Panc1 (cell line): Measurements from ENCODE around the gene APOF.

Experiments used
- POLR2AphosphoS5 ChIP-seq: IDR thresholded peaks from 2 replicates; pipeline ENCODE4 v1.6.1; 2012; ENCODE audit warnings: mild to moderate bottlenecking, low read depth, low read length, moderate library complexity
- TCF7L2 ChIP-seq: IDR thresholded peaks from 2 replicates; pipeline ENCODE4 v1.6.1; 2011; ENCODE audit warnings: mild to moderate bottlenecking, low read depth, low read length, inconsistent platforms
- TF ChIP-seq, protein P1 (sequence below), 2 experiments: IDR thresholded peaks; 2 replicates each; pipeline ENCODE4 v1.6.1; 2011 to 2012; ENCODE audit warnings: low read depth in 2 of 2, control low read depth in 1 of 2, low read length in 1 of 2, mild to moderate bottlenecking in 1 of 2, moderate library complexity in 1 of 2; ENCODE audit not compliant: insufficient read depth in 1 of 2
- TF ChIP-seq, protein P2 (sequence below): fragments of 450-650 bp; IDR thresholded peaks from 2 replicates; pipeline ENCODE4 v1.5.1; 2017; ENCODE audit warnings: mild to moderate bottlenecking

DNA sequence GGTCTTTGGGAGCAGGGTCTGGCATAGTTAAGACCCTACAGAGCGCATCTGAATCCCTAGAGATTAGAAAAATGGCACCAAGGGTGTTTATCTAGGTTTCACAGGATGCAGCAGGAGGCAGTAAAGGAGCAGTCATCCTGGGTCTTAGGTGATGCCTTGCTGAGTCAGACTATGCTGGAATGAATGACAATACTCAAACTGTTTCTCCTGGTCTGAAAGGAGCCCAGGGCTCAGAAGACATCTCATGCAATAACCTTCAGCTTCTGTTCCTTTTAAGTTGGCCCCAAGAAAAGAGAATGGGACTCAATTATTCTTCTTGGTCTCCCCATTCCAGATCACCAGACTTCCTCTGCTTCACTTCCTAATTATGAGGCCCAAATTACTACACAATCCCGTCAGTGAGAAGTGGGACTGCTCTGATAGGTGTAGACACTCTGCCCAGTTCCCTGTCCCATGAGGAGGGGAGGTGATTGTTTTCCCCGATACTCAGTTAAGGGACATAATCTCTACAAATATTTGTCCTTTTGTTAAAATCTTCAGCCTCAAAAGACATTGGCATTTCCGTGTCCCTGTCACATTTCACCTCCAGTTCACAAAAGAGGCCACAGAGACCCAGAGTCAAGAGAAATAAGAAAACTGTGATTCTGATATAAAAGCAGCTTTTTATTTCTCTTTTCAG lies 14.8 kb upstream of the APOF start:
- TF ChIP-seq, protein P1, sequence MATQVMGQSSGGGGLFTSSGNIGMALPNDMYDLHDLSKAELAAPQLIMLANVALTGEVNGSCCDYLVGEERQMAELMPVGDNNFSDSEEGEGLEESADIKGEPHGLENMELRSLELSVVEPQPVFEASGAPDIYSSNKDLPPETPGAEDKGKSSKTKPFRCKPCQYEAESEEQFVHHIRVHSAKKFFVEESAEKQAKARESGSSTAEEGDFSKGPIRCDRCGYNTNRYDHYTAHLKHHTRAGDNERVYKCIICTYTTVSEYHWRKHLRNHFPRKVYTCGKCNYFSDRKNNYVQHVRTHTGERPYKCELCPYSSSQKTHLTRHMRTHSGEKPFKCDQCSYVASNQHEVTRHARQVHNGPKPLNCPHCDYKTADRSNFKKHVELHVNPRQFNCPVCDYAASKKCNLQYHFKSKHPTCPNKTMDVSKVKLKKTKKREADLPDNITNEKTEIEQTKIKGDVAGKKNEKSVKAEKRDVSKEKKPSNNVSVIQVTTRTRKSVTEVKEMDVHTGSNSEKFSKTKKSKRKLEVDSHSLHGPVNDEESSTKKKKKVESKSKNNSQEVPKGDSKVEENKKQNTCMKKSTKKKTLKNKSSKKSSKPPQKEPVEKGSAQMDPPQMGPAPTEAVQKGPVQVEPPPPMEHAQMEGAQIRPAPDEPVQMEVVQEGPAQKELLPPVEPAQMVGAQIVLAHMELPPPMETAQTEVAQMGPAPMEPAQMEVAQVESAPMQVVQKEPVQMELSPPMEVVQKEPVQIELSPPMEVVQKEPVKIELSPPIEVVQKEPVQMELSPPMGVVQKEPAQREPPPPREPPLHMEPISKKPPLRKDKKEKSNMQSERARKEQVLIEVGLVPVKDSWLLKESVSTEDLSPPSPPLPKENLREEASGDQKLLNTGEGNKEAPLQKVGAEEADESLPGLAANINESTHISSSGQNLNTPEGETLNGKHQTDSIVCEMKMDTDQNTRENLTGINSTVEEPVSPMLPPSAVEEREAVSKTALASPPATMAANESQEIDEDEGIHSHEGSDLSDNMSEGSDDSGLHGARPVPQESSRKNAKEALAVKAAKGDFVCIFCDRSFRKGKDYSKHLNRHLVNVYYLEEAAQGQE (IDR thresholded peaks at IDR 0.05; ENCODE audit: insufficient read depth in 1 of 2, low read depth in 2 of 2, low read length in 1 of 2) = no peak
- TF ChIP-seq, protein P2, sequence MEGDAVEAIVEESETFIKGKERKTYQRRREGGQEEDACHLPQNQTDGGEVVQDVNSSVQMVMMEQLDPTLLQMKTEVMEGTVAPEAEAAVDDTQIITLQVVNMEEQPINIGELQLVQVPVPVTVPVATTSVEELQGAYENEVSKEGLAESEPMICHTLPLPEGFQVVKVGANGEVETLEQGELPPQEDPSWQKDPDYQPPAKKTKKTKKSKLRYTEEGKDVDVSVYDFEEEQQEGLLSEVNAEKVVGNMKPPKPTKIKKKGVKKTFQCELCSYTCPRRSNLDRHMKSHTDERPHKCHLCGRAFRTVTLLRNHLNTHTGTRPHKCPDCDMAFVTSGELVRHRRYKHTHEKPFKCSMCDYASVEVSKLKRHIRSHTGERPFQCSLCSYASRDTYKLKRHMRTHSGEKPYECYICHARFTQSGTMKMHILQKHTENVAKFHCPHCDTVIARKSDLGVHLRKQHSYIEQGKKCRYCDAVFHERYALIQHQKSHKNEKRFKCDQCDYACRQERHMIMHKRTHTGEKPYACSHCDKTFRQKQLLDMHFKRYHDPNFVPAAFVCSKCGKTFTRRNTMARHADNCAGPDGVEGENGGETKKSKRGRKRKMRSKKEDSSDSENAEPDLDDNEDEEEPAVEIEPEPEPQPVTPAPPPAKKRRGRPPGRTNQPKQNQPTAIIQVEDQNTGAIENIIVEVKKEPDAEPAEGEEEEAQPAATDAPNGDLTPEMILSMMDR = no peak
- TF ChIP-seq POLR2AphosphoS5 (no peak), TCF7L2 (no peak)
